ENCODE data around the gene SYT1.
"Not testable (repeated sequence)": the region's sequence is repeated elsewhere in the genome, so short reads cannot be mapped to it uniquely, and the experiment has no call there.

SYT1 gene

GRCh38 chr12:79406993-79407392, 542.4 kb downstream of the SYT1 start:
- no peak for DNase-seq (ENCODE audit: low read depth)

- peak; percentile 77 for DNase-seq (ENCODE audit: low read depth)
These were observed 543.4 kb downstream of the SYT1 start for GRCh38 chr12:79407671-79408622.

GRCh38 chr12:79408689-79409088, 544.1 kb downstream of the SYT1 start:
- no peak for DNase-seq (ENCODE audit: low read depth)

- DNase-seq (ENCODE audit: low read depth): peak; percentile 66
These were observed 545.0 kb downstream of the SYT1 start for GRCh38 chr12:79409562-79409961.

- no peak for DNase-seq (ENCODE audit: low read depth)
These were observed 547.2 kb downstream of the SYT1 start for GRCh38 chr12:79411791-79412190.

GRCh38 chr12:79413796-79414195, 549.2 kb downstream of the SYT1 start:
- DNase-seq (ENCODE audit: low read depth): no peak

- no peak for DNase-seq (ENCODE audit: low read depth)
These were observed 549.7 kb downstream of the SYT1 start for GRCh38 chr12:79414252-79414651.

- DNase-seq (ENCODE audit: low read depth): no peak
These were observed 550.7 kb downstream of the SYT1 start for GRCh38 chr12:79415321-79415720.

GRCh38 chr12:79415746-79416435, 551.3 kb downstream of the SYT1 start:
- no peak for DNase-seq (ENCODE audit: low read depth)

GRCh38 chr12:79420146-79420618, 555.6 kb downstream of the SYT1 start:
- peak; percentile 93 for DNase-seq (ENCODE audit: low read depth)

- no peak for DNase-seq (ENCODE audit: low read depth)
These were observed 556.7 kb downstream of the SYT1 start for GRCh38 chr12:79421236-79421740.

GRCh38 chr12:79422060-79422812, 557.7 kb downstream of the SYT1 start:
- no peak for DNase-seq (ENCODE audit: low read depth)

GRCh38 chr12:79423560-79423959, 559.0 kb downstream of the SYT1 start:
- DNase-seq (ENCODE audit: low read depth): no peak

- DNase-seq (ENCODE audit: low read depth): peak; percentile 94
These were observed 559.6 kb downstream of the SYT1 start for GRCh38 chr12:79424109-79424721.

- DNase-seq (ENCODE audit: low read depth): no peak
These were observed 561.5 kb downstream of the SYT1 start for GRCh38 chr12:79426121-79426520.

- DNase-seq (ENCODE audit: low read depth): not testable (repeated sequence)
These were observed 562.2 kb downstream of the SYT1 start for GRCh38 chr12:79426744-79427143.

- no peak for DNase-seq (ENCODE audit: low read depth)
These were observed 569.0 kb downstream of the SYT1 start for GRCh38 chr12:79433465-79434072.

- DNase-seq (ENCODE audit: low read depth): no peak
These were observed 570.0 kb downstream of the SYT1 start for GRCh38 chr12:79434561-79434960.

- DNase-seq (ENCODE audit: low read depth): no peak
These were observed 571.2 kb downstream of the SYT1 start for GRCh38 chr12:79435742-79436141.

GRCh38 chr12:79438480-79439174, 574.1 kb downstream of the SYT1 start:
- no peak for DNase-seq (ENCODE audit: low read depth)

Data from non-pigmented ciliary epithelial cell (primary cell).